A549 (cell line): ENCODE results near the gene TPBG.

Source experiments
- KDM1A ChIP-seq: fragments of 200-600 bp; sonication (generic); IDR thresholded peaks from 2 replicates; pipeline ENCODE4 v1.6.1; 2016; ENCODE audit warnings: low read depth, mild to moderate bottlenecking
- TF ChIP-seq, protein P1 (sequence below): fragments of >200 bp; sonication (Bioruptor Twin); formaldehyde crosslinking; IDR thresholded peaks from 3 replicates; pipeline ENCODE4 v1.5.1; 2016

DNA sequence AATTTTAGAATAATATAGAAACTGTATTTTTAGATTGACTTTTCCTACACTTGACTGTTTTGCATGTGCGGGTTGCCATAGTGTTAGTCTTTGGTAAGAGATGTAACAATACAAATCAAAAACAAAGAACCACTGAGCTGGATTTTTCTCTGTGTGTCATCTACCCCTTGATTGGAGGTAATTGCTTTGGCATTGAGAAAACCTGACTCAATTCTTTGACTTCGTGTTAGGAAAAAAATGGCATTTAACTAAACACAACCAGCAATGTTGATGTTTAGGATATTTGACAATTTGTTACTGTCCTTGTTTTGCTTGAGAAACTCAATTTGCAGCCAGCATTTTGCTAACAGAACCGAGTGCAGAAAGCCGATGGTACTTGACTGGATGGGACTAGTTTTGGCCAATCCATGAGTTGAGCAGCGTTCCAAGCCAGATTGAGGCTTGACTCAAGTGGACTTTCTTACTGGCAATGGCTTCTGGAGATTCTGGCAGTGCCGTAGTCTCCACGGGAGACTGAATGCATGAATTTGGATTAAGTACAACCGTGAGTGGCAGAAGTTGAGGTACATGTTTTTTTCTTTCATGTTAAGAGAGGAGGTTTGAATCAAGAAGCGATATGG lies 17.1 kb downstream of the TPBG start:
- TF ChIP-seq KDM1A: no peak
- TF ChIP-seq, protein P1, sequence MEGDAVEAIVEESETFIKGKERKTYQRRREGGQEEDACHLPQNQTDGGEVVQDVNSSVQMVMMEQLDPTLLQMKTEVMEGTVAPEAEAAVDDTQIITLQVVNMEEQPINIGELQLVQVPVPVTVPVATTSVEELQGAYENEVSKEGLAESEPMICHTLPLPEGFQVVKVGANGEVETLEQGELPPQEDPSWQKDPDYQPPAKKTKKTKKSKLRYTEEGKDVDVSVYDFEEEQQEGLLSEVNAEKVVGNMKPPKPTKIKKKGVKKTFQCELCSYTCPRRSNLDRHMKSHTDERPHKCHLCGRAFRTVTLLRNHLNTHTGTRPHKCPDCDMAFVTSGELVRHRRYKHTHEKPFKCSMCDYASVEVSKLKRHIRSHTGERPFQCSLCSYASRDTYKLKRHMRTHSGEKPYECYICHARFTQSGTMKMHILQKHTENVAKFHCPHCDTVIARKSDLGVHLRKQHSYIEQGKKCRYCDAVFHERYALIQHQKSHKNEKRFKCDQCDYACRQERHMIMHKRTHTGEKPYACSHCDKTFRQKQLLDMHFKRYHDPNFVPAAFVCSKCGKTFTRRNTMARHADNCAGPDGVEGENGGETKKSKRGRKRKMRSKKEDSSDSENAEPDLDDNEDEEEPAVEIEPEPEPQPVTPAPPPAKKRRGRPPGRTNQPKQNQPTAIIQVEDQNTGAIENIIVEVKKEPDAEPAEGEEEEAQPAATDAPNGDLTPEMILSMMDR: no peak
